ENCODE results near the gene TRIM31.
"Not testable (repeated sequence)": the region's sequence is repeated elsewhere in the genome, so short reads cannot be mapped to it uniquely, and the experiment has no call there.

TRIM31 gene

GRCh38 chr6:30152016-30152673 lies 39.3 kb upstream of the TRIM31 start:
- no peaks in the 10 kb centered on the region for H3K9me3 Mint-ChIP-seq
- peaks cover 56% of the 10 kb centered on the region for H3K27me3 Mint-ChIP-seq
- no peak for ATAC-seq
- no peak for DNase-seq
- no peak overlapping the region for H3K4me3 Mint-ChIP-seq
- peaks cover 5% of the 10 kb centered on the region for H3K4me1 Mint-ChIP-seq
- no peak overlapping the region for H3K27ac Mint-ChIP-seq

- H3K4me1 Mint-ChIP-seq: peaks cover 5% of the 10 kb centered on the region
- H3K4me3 Mint-ChIP-seq: no peak overlapping the region
- peaks cover 56% of the 10 kb centered on the region for H3K27me3 Mint-ChIP-seq
- H3K27ac Mint-ChIP-seq: peak overlapping the region in 1 of 2 donors; percentile 57
- ATAC-seq: peak; percentile 57
- DNase-seq: no peak
- no peaks in the 10 kb centered on the region for H3K9me3 Mint-ChIP-seq
Observed at GRCh38 chr6:30151580-30151979, 38.7 kb upstream of the TRIM31 start.

GRCh38 chr6:30150671-30151395 lies 37.9 kb upstream of the TRIM31 start:
- no peak for DNase-seq
- Mint-ChIP-seq H3K27ac (no peak overlapping the region), H3K27me3 (peaks cover 52% of the 10 kb centered on the region), H3K4me3 (no peak overlapping the region), H3K4me1 (peaks cover 5% of the 10 kb centered on the region), H3K9me3 (no peaks in the 10 kb centered on the region)
- ATAC-seq: no peak

- H3K4me3 Mint-ChIP-seq: no peak overlapping the region
- ATAC-seq (no peak), DNase-seq (no peak)
- H3K27ac Mint-ChIP-seq: no peak overlapping the region
- H3K9me3 Mint-ChIP-seq: no peaks in the 10 kb centered on the region
- H3K27me3 Mint-ChIP-seq: peaks cover 55% of the 10 kb centered on the region
- H3K4me1 Mint-ChIP-seq: peaks cover 5% of the 10 kb centered on the region
Observed at GRCh38 chr6:30149858-30150550, 37.1 kb upstream of the TRIM31 start.

GRCh38 chr6:30149234-30149633 lies 36.3 kb upstream of the TRIM31 start:
- H3K27me3 Mint-ChIP-seq: peaks cover 55% of the 10 kb centered on the region
- ATAC-seq: no peak
- no peak overlapping the region for H3K27ac Mint-ChIP-seq
- H3K9me3 Mint-ChIP-seq: no peaks in the 10 kb centered on the region
- H3K4me1 Mint-ChIP-seq: peaks cover 5% of the 10 kb centered on the region
- H3K4me3 Mint-ChIP-seq: no peak overlapping the region
- no peak for DNase-seq

- peak; percentile 60 for ATAC-seq
- peaks cover 48% of the 10 kb centered on the region for H3K27me3 Mint-ChIP-seq
- H3K27ac Mint-ChIP-seq: no peak overlapping the region
- no peak overlapping the region for H3K4me3 Mint-ChIP-seq
- no peaks in the 10 kb centered on the region for H3K9me3 Mint-ChIP-seq
- no peaks in the 10 kb centered on the region for H3K4me1 Mint-ChIP-seq
- no peak for DNase-seq
Observed at GRCh38 chr6:30147096-30147495, 34.2 kb upstream of the TRIM31 start.

- ATAC-seq: no peak
- peaks cover 60% of the 10 kb centered on the region for H3K27me3 Mint-ChIP-seq
- H3K27ac Mint-ChIP-seq: no peak overlapping the region
- no peaks in the 10 kb centered on the region for H3K9me3 Mint-ChIP-seq
- no peaks in the 10 kb centered on the region for H3K4me1 Mint-ChIP-seq
- H3K4me3 Mint-ChIP-seq: no peak overlapping the region
- no peak for DNase-seq
Observed at GRCh38 chr6:30145818-30146217, 32.9 kb upstream of the TRIM31 start.

DNA sequence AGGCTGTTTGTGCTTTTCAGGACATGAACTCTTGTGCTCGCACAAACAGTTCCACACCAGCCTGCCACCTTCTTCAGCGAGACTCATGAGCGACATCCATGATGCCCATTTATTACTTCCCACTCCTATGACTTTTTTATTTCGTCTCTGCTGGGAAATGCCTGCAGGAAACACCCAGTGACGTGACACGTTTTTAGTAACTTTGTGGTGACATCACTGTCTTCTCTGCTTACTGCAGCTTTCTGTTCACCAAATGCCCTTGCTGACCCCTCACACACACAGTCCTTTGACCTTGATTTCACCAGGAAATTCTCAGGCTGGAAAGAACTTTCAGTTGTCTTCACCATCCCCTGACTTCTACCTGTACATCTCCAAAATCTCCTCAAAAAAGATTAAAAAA lies 31.9 kb upstream of the TRIM31 start:
- no peak for ATAC-seq
- no peak for DNase-seq
- Mint-ChIP-seq H3K27ac (no peak overlapping the region), H3K4me3 (no peak overlapping the region), H3K27me3 (peaks cover 60% of the 10 kb centered on the region), H3K9me3 (no peaks in the 10 kb centered on the region), H3K4me1 (no peaks in the 10 kb centered on the region)

- Mint-ChIP-seq H3K27me3 (peaks cover 70% of the 10 kb centered on the region), H3K4me3 (no peak overlapping the region), H3K4me1 (no peaks in the 10 kb centered on the region), H3K9me3 (no peaks in the 10 kb centered on the region), H3K27ac (peak overlapping the region in 1 of 2 donors; percentile 0)
- ATAC-seq: no peak
- no peak for DNase-seq
Observed at GRCh38 chr6:30143780-30144179, 30.9 kb upstream of the TRIM31 start.

DNA sequence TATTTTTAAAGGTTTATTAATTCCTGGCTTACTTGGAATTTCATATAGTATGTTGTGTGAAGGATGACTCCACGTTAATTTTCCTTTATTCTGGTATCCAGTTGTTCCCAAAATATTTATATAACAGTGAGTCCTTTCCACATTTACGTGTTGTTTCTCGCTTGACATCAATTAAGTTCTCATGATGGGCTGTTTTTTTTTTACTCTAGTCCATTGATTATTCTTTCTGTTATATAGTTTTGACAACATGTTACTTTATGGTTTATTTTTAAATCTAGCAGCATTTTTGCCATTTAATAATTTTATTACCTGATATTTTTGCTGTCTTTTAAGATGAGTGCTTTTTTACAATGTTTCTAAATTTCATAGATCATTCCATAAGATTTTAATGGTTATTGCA lies 29.8 kb upstream of the TRIM31 start:
- Mint-ChIP-seq H3K9me3 (no peaks in the 10 kb centered on the region), H3K4me3 (no peak overlapping the region), H3K27me3 (peaks cover 74% of the 10 kb centered on the region), H3K4me1 (no peaks in the 10 kb centered on the region), H3K27ac (no peak overlapping the region)
- no peak for ATAC-seq
- no peak for DNase-seq

- H3K4me3 Mint-ChIP-seq, H3K9me3 Mint-ChIP-seq, ATAC-seq, H3K27ac Mint-ChIP-seq, DNase-seq: not testable (repeated sequence)
- Mint-ChIP-seq H3K27me3 (peaks cover 83% of the 10 kb centered on the region), H3K4me1 (peaks cover 13% of the 10 kb centered on the region)
Observed at GRCh38 chr6:30140240-30140639, 27.4 kb upstream of the TRIM31 start.

DNA sequence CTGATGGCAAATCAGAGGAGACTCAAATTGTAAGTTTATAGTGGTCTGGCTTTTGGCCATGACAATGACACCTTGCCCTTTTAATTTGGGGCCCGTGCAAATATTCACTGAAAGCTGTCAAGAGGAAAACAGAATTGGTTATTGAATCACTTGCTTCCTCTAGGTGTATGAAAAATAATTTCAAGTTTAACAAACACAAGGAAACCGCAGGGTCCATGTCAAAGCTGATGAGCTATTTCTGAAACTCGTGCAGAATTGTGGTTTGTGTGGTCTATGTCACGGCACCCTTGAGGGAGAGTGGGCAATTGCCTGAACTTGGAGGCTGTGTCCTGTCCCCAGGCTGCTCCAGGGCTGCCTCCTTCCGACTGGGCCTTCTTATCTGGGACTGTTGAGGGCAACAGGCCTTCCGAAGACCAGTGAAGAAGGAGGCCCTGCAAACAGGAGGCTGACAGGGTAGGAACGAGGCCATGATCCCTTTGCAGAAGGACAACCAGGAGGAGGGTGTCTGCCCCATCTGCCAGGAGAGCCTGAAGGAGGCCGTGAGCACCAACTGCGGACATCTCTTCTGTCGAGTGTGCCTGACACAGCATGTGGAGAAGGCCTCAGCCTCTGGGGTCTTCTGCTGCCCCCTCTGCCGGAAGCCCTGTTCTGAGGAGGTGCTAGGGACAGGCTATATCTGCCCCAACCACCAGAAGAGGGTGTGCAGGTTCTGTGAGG lies 23.8 kb upstream of the TRIM31 start:
- Mint-ChIP-seq H3K4me3 (no peak overlapping the region), H3K27me3 (peaks cover 75% of the 10 kb centered on the region), H3K9me3 (no peaks in the 10 kb centered on the region), H3K27ac (no peak overlapping the region), H3K4me1 (peaks cover 13% of the 10 kb centered on the region)
- no peak for DNase-seq
- peak; percentile 76 for ATAC-seq

- peaks cover 75% of the 10 kb centered on the region for H3K27me3 Mint-ChIP-seq
- DNase-seq: no peak
- H3K4me3 Mint-ChIP-seq: no peak within 1 kb of the TSS
- H3K4me1 Mint-ChIP-seq: peaks cover 17% of the 10 kb centered on the region
- H3K9me3 Mint-ChIP-seq: no peaks in the 10 kb centered on the region
- H3K27ac Mint-ChIP-seq: no peak within 1 kb of the TSS
- ATAC-seq: no peak
Observed at GRCh38 chr6:30135757-30136156, 22.9 kb upstream of the TRIM31 start, which contains the start of gene TRIM40. TSS of gene TRIM40 (plus strand) at chr6:30136140. CDS start at chr6:30137037, 897 bp downstream.

- Mint-ChIP-seq H3K27me3 (peaks cover 75% of the 10 kb centered on the region), H3K27ac (no peak overlapping the region), H3K4me3 (no peak overlapping the region), H3K9me3 (no peaks in the 10 kb centered on the region), H3K4me1 (peaks cover 21% of the 10 kb centered on the region)
- DNase-seq (no peak), ATAC-seq (no peak)
Observed at GRCh38 chr6:30135147-30135546, 22.3 kb upstream of the TRIM31 start.

DNA sequence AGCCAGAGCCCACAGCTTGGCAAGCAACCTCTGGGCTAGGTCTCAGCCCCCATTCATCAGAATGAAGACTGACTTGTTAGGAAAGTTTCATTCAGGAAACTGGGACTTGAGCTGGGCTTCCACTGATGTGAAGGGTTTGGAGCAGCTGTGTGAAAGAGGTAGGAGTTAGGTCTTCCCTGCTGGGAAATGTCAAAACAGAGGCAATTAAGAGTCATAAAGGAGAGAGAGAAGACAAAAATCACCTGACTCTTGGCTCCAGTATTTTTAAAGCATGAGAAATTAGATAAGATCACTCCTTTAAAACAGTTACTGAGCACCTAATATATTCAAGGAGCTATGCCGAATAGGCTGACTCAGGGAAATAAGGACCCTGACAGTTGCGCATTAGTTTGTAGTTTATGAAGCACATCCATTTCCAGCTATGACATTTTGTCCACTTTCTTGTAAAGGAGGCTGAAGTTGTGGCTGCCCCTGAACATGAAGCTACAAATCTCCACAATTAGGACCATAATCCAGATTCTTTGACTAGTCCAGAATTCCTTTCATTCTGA lies 19.1 kb upstream of the TRIM31 start:
- ATAC-seq (no peak), DNase-seq (no peak)
- peaks cover 76% of the 10 kb centered on the region for H3K27me3 Mint-ChIP-seq
- H3K4me1 Mint-ChIP-seq: peaks cover 41% of the 10 kb centered on the region
- no peak overlapping the region for H3K27ac Mint-ChIP-seq
- no peak overlapping the region for H3K4me3 Mint-ChIP-seq
- no peaks in the 10 kb centered on the region for H3K9me3 Mint-ChIP-seq

All from stimulated activated naive CD8-positive, alpha-beta T cell treated with anti-CD3 and anti-CD28 coated beads, Interleukin-15, amount 100 ng/mL, for 72 hours (primary cell).